Neural progenitor cell (in vitro differentiated cells): Measurements from ENCODE around the gene CACNA1B. TPM values are rescaled to one million over a fixed set of nuclear protein-coding genes. Genes with fewer than 3 reads are reported as not detected.

ENCODE experiments used
- DNase-seq: peaks from one replicate; pipeline ENCODE4 v3.0.0-alpha.2; 2016; ENCODE audit warnings: low spot score
- H2AFZ ChIP-seq: fragments of 200-600 bp; sonication (generic); replicated peaks from 2 replicates; pipeline ENCODE4 v1.6.1; 2016; ENCODE audit warnings: antibody characterized with exemption
- H3F3A ChIP-seq: fragments of 200-600 bp; sonication (generic); 2 replicates; pipeline ENCODE4 v1.6.1; 2016; ENCODE audit warnings: antibody characterized with exemption, low read depth
- H3K27ac ChIP-seq: fragments of 200-600 bp; sonication (generic); 2 replicates; pipeline ENCODE4 v1.5.1; 2016; ENCODE audit warnings: mild to moderate bottlenecking
- H3K27me3 ChIP-seq: fragments of 200-600 bp; sonication (generic); 2 replicates; pipeline ENCODE4 v1.6.1; 2016; ENCODE audit warnings: mild to moderate bottlenecking, moderate library complexity
- H3K36me3 ChIP-seq: fragments of 200-600 bp; sonication (generic); 2 replicates; pipeline ENCODE4 v1.5.1; 2016
- H3K4me1 ChIP-seq: fragments of 200-600 bp; sonication (generic); 2 replicates; pipeline ENCODE4 v1.6.1; 2016; ENCODE audit warnings: mixed run types
- H3K4me2 ChIP-seq: fragments of 200-600 bp; sonication (generic); 2 replicates; pipeline ENCODE4 v1.6.1; 2016
- H3K4me3 ChIP-seq: fragments of 200-600 bp; sonication (generic); 2 replicates; pipeline ENCODE4 v1.5.1; 2016
- H3K79me2 ChIP-seq: fragments of 200-600 bp; sonication (generic); 2 replicates; pipeline ENCODE4 v1.6.1; 2016; ENCODE audit warnings: low read depth
- H3K9ac ChIP-seq: fragments of 200-600 bp; sonication (generic); 2 replicates; pipeline ENCODE4 v1.6.1; 2016
- H3K9me3 ChIP-seq: fragments of 200-600 bp; sonication (generic); 2 replicates; pipeline ENCODE4 v1.5.1; 2016; ENCODE audit warnings: low read depth
- H4K20me1 ChIP-seq: fragments of 200-600 bp; sonication (generic); 2 replicates; pipeline ENCODE4 v1.6.1; 2016; ENCODE audit warnings: low read depth
- H3K27ac Mint-ChIP-seq: 3 replicates; pipeline ENCODE4 v1.8.0; 2021; ENCODE audit warnings: mixed read lengths
- H3K27me3 Mint-ChIP-seq: 2 replicates; pipeline ENCODE4 v1.8.0; 2022; ENCODE audit warnings: low read depth, mild to moderate bottlenecking, inconsistent platforms, moderate library complexity, mixed read lengths; ENCODE audit not compliant: insufficient read depth
- H3K36me3 Mint-ChIP-seq: 3 replicates; pipeline ENCODE4 v1.8.0; 2021; ENCODE audit warnings: mixed read lengths
- H3K4me1 Mint-ChIP-seq: 3 replicates; pipeline ENCODE4 v1.8.0; 2021; ENCODE audit warnings: mixed read lengths
- H3K4me3 Mint-ChIP-seq: 3 replicates; pipeline ENCODE4 v1.8.0; 2021; ENCODE audit warnings: mild to moderate bottlenecking, moderate library complexity, mixed read lengths
- H3K9me3 Mint-ChIP-seq: 3 replicates; pipeline ENCODE4 v1.8.0; 2020; ENCODE audit warnings: mixed read lengths
- CTCF ChIP-seq: fragments of 200-600 bp; sonication (generic); IDR thresholded peaks from 2 replicates; pipeline ENCODE4 v1.5.1; 2017; ENCODE audit warnings: antibody characterized with exemption, mild to moderate bottlenecking
- EZH2 ChIP-seq: fragments of 200-600 bp; sonication (generic); IDR thresholded peaks from 2 replicates; pipeline ENCODE4 v1.6.1; 2017; ENCODE audit warnings: antibody characterized with exemption, mild to moderate bottlenecking, moderate library complexity
- EZH2phosphoT487 ChIP-seq: fragments of 200-600 bp; sonication (generic); IDR thresholded peaks from 2 replicates; pipeline ENCODE4 v1.6.1; 2017; ENCODE audit warnings: antibody characterized with exemption
- total RNA-seq: library from RNA; depleted of rRNA; stranded (reverse); fragments of >200 nt; gene quantifications from 2 replicates; pipeline ENCODE4 v1.2.3, GENCODE V29; 2015; ENCODE audit warnings: low replicate concordance

Gene CACNA1B
- total RNA-seq, 1 donor from 2014 or later, result 0.30 TPM

DNA sequence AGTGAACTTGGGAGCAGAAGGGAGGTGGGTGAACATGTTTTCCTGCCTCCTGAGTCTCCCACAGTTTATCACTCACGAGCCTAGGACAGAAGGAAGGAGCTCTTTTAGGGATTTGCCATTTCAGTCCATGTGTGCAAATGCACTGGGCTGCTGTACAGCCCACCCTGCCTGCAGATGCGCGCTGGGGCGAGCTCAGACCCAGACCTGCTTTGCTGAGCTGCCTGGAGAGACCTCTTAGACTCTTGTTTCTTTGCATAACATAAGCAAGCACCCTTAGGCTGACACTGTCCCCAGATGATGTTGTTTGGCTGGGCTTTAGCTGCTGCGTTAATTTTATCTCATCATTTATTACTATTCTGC lies 199.0 kb downstream of the CACNA1B start:
- no peaks in the 10 kb centered on the region for H3K79me2 ChIP-seq

GRCh38 chr9:138077126-138077525 lies 199.5 kb downstream of the CACNA1B start:
- H3K27me3 ChIP-seq, result no peaks in the 10 kb centered on the region
- no peak overlapping the region for H2AFZ ChIP-seq
- Mint-ChIP-seq H3K27ac (no peak overlapping the region), H3K4me1 (peaks cover 10% of the 10 kb centered on the region), H3K4me3 (no peak overlapping the region), H3K27me3 (peaks cover 11% of the 10 kb centered on the region), H3K36me3 (no peaks in the 10 kb centered on the region), H3K9me3 (peaks cover 4% of the 10 kb centered on the region)
- H3F3A ChIP-seq, result no peaks in the 10 kb centered on the region
- DNase-seq, result no peak
- H3K36me3 ChIP-seq, result no peaks in the 10 kb centered on the region
- no peak overlapping the region for H3K9ac ChIP-seq
- H3K9me3 ChIP-seq, result no peaks in the 10 kb centered on the region
- H3K4me3 ChIP-seq, result no peak overlapping the region
- H3K27ac ChIP-seq, result no peak overlapping the region
- H4K20me1 ChIP-seq, result no peaks in the 10 kb centered on the region
- no peak overlapping the region for H3K4me2 ChIP-seq
- TF ChIP-seq EZH2phosphoT487 (no peak), CTCF (no peak), EZH2 (no peak)
- H3K4me1 ChIP-seq, result peaks cover 7% of the 10 kb centered on the region
- H3K79me2 ChIP-seq, result no peaks in the 10 kb centered on the region

More for the DNA sequence above, 199.0 kb downstream of the CACNA1B start:
- Histone ChIP-seq H3K9ac (no peak overlapping the region), H3K27me3 (no peaks in the 10 kb centered on the region), H3K9me3 (no peaks in the 10 kb centered on the region), H3K4me3 (no peak overlapping the region), H3F3A (no peaks in the 10 kb centered on the region), H3K36me3 (no peaks in the 10 kb centered on the region), H3K4me1 (peaks cover 7% of the 10 kb centered on the region), H2AFZ (no peak overlapping the region), H4K20me1 (no peaks in the 10 kb centered on the region), H3K4me2 (no peak overlapping the region), H3K27ac (no peak overlapping the region)
- no peak overlapping the region for H3K4me3 Mint-ChIP-seq
- peaks cover 12% of the 10 kb centered on the region for H3K27me3 Mint-ChIP-seq
- no peaks in the 10 kb centered on the region for H3K36me3 Mint-ChIP-seq
- H3K27ac Mint-ChIP-seq, result no peak overlapping the region
- peaks cover 4% of the 10 kb centered on the region for H3K9me3 Mint-ChIP-seq
- TF ChIP-seq CTCF (no peak), EZH2phosphoT487 (no peak), EZH2 (no peak)
- no peak for DNase-seq
- H3K4me1 Mint-ChIP-seq, result peaks cover 10% of the 10 kb centered on the region

- H3K4me3 Mint-ChIP-seq, result no peak overlapping the region
- Histone ChIP-seq H3K4me1 (peaks cover 5% of the 10 kb centered on the region), H4K20me1 (no peaks in the 10 kb centered on the region), H3K27me3 (no peaks in the 10 kb centered on the region), H2AFZ (no peak overlapping the region), H3K4me3 (no peak overlapping the region), H3F3A (no peaks in the 10 kb centered on the region), H3K9me3 (no peaks in the 10 kb centered on the region), H3K27ac (no peak overlapping the region), H3K4me2 (no peak overlapping the region), H3K9ac (no peak overlapping the region), H3K36me3 (no peaks in the 10 kb centered on the region), H3K79me2 (no peaks in the 10 kb centered on the region)
- H3K9me3 Mint-ChIP-seq, result peaks cover 6% of the 10 kb centered on the region
- no peak overlapping the region for H3K27ac Mint-ChIP-seq
- H3K36me3 Mint-ChIP-seq, result no peaks in the 10 kb centered on the region
- peaks cover 10% of the 10 kb centered on the region for H3K4me1 Mint-ChIP-seq
- peaks cover 12% of the 10 kb centered on the region for H3K27me3 Mint-ChIP-seq
- no peak for TF ChIP-seq EZH2phosphoT487
- TF ChIP-seq EZH2, result no peak
- TF ChIP-seq CTCF, result no peak
- DNase-seq, result no peak
These were observed 200.4 kb downstream of the CACNA1B start for GRCh38 chr9:138077898-138078540.
